Mucosa of stomach (tissue), 1 donor: ENCODE measurements around the gene ACSM6.
"Not testable (repeated sequence)": the region's sequence is repeated elsewhere in the genome, so short reads cannot be mapped to it uniquely, and the experiment has no call there.

ENCODE experiments used
- H3K27me3 ChIP-seq: one replicate; pipeline ENCODE4 v1.7.0; 2013; ENCODE audit warnings: mild to moderate bottlenecking, low read length; ENCODE audit not compliant: control insufficient read depth, insufficient read depth
- H3K36me3 ChIP-seq: one replicate; pipeline ENCODE4 v1.7.0; 2013; ENCODE audit warnings: low read length; ENCODE audit not compliant: control insufficient read depth, insufficient read depth
- H3K4me1 ChIP-seq: one replicate; pipeline ENCODE4 v1.7.0; 2013; ENCODE audit warnings: mild to moderate bottlenecking, low read length; ENCODE audit not compliant: control insufficient read depth, insufficient read depth
- H3K4me3 ChIP-seq: one replicate; pipeline ENCODE4 v1.7.0; 2013; ENCODE audit warnings: low read length
- H3K9ac ChIP-seq: one replicate; pipeline ENCODE4 v1.7.0; 2013; ENCODE audit warnings: mild to moderate bottlenecking, low read length, moderate library complexity
- H3K9me3 ChIP-seq: one replicate; pipeline ENCODE4 v1.7.0; 2013; ENCODE audit warnings: mild to moderate bottlenecking, low read length, moderate library complexity; ENCODE audit not compliant: control insufficient read depth
- donor health status: Pancreatic carcinoma.

ACSM6 gene

DNA sequence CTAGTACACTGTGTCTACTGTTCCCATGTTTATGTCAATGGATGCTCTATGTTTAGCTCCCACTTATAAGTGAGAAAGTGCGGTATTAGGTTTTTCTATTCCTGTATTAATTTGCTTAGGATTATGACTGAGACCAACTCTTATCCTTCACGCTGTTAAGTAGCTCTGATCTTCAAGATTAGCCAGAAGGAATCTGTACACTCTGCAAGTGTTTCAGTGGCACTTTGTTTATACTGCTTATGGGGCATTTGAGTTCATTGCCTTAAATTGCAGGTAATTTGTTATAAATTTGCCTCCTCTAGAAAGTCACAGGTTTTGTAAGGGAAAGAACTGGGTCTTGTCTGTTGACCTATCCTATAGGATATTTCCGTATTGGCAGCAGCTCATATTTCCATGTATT lies 6.4 kb upstream of the ACSM6 start:
- no peak overlapping the region for H3K9ac ChIP-seq
- H3K27me3 ChIP-seq = no peaks in the 10 kb centered on the region
- no peaks in the 10 kb centered on the region for H3K36me3 ChIP-seq
- no peaks in the 10 kb centered on the region for H3K9me3 ChIP-seq
- H3K4me1 ChIP-seq = peaks cover 11% of the 10 kb centered on the region
- H3K4me3 ChIP-seq = no peak overlapping the region

DNA sequence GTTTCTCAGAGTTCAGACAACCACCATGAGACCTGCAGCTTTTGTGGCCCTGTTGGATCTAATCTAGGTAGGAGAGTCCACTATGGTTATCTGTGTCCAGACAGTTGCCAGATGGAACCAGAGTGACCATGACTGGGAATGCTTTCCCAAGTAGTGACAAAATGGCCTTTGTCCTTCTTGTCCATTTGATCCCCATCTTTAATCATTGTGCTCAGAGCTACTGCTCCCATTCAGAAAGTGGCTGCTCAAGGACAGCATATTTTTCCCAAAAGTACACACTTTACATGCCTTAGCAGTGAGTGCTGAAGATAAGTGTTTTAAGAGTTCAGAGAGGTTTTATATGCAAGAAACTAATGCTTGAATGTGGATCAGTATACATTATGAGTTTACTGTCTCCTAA lies 5.4 kb upstream of the ACSM6 start:
- H3K9me3 ChIP-seq = no peaks in the 10 kb centered on the region
- no peak overlapping the region for H3K4me3 ChIP-seq
- no peak overlapping the region for H3K9ac ChIP-seq
- no peaks in the 10 kb centered on the region for H3K36me3 ChIP-seq
- H3K4me1 ChIP-seq = peaks cover 11% of the 10 kb centered on the region
- no peaks in the 10 kb centered on the region for H3K27me3 ChIP-seq

DNA sequence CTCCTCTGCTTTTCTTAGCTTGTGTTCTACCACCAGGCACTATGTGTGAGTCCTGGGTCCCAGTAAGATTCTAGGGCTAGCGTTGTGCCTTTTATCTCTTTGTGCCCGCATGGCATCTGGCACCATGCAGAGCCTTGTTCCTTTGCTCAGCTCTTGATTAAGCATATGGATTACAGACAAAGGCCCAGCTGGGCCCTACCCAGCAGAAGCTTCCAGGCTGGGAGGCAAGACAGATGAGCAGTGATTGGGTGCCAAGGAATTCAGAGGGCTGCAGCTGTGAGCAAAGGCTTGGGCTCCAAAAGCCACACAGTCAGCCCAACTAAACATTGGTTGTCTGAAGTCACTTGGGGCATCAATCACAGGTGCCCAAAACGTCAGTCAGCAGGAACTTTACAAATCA lies 2.0 kb downstream of the ACSM6 start:
- Histone ChIP-seq H3K4me3 (no peak overlapping the region), H3K4me1 (peaks cover 6% of the 10 kb centered on the region), H3K27me3 (no peaks in the 10 kb centered on the region), H3K9me3 (no peaks in the 10 kb centered on the region), H3K36me3 (no peaks in the 10 kb centered on the region), H3K9ac (no peak overlapping the region)

DNA sequence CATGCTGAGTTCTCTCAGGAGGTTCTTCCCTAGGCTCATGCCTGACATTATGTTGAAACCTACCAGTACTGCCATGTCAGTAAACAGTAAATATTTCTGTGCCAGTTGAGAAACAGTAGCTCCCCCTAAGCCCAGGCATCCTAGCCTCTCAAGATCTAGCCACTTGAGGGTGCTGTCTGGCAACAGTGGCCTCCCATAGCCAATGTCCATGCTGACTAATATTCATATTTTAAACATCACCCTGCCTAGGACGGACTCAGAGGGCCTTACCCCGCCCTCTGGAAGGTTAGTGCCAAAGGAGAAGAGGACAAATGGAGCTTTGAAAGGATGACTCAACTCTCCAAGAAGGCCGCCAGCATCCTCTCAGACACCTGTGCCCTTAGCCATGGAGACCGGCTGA lies 7.7 kb downstream of the ACSM6 start:
- H3K36me3 ChIP-seq = no peaks in the 10 kb centered on the region
- no peaks in the 10 kb centered on the region for H3K9me3 ChIP-seq
- no peak overlapping the region for H3K4me3 ChIP-seq
- no peak overlapping the region for H3K9ac ChIP-seq
- H3K27me3 ChIP-seq = no peaks in the 10 kb centered on the region
- no peaks in the 10 kb centered on the region for H3K4me1 ChIP-seq

DNA sequence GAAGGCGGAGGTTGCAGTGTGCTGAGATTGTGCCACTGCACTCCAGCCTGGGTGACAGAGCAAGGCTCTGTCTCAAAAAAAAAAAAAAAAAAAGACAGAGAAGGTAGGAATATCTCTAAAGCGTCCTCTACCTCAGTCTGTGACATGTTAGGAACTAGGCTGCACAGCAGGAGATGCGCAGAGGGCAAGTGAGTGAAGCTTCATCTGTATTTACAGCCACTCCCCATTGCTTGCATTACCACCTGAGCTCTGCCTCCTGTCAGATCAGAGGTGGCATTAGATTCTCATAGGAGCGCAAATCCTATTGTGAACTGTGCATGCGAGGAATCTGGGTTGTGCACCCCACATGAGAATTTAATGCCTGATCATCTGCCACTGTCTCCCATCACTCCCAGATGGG lies 8.8 kb downstream of the ACSM6 start:
- not testable (repeated sequence) for H3K9me3 ChIP-seq, H3K4me3 ChIP-seq, H3K27me3 ChIP-seq, H3K36me3 ChIP-seq, H3K9ac ChIP-seq, H3K4me1 ChIP-seq

DNA sequence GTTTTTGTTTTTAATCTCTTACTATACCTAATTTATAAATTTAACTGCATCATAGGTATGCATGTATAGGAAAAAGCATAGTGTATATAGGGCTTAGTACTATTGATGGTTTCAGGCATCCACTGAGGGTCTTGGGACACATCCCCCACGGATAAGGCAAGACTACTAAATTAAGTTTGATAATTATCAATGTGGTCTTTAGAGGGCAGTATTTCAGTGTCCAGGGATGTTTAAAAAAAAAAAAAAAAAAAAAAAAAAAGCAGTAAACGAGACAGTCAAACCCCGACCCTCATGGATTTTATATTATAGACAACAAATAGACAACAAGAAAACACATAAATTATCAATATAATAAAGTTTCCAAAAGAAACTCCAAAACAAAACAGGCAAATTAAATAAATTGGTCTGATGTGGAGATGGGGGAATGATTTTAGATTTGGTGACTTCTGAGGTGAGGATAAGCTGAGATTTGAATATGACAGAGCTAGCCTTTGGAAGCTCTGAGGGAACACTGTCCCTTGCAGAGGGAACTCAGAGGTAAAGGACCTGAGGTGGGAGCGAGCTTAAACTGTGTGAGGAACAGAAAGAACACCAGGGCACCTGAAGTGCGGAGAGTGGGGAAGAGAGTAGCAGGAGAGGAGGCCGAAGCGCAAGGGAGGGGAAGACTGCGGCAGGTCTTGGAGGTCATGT lies 14.8 kb downstream of the ACSM6 start:
- Histone ChIP-seq H3K36me3 (no peaks in the 10 kb centered on the region), H3K4me3 (no peak overlapping the region), H3K9ac (no peak overlapping the region), H3K27me3 (no peaks in the 10 kb centered on the region), H3K4me1 (no peaks in the 10 kb centered on the region), H3K9me3 (no peaks in the 10 kb centered on the region)

DNA sequence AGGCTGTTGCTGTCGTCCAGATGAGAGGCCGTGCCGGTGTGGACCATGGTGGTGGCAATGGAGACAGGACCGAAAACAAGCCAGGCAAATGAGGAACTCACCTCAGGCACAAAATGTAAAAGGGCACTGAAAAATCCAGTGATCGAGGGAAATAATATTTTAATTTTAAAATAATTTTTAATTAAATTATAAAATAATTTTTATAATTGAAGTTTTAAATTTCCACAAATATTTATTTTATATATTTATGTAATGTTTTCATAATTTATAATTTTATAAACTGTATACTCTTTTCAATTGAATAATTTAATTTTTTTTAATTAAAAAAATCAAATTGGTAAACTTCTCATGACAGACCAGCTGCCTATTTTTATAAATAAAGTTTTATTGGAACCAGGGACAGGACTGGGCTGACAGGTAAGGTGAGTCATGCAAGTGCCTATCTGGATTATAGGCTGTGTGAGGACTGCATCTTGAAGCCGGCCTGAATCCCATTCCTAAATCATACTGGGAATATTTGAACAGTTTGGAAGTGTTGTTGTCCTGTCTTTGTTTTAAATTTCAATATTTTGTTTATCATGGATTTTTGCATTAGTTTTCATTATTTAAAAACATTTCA lies 15.6 kb downstream of the ACSM6 start:
- H3K36me3 ChIP-seq = no peaks in the 10 kb centered on the region
- H3K4me1 ChIP-seq = no peaks in the 10 kb centered on the region
- no peaks in the 10 kb centered on the region for H3K9me3 ChIP-seq
- H3K9ac ChIP-seq = no peak overlapping the region
- H3K4me3 ChIP-seq = no peak overlapping the region
- no peaks in the 10 kb centered on the region for H3K27me3 ChIP-seq

DNA sequence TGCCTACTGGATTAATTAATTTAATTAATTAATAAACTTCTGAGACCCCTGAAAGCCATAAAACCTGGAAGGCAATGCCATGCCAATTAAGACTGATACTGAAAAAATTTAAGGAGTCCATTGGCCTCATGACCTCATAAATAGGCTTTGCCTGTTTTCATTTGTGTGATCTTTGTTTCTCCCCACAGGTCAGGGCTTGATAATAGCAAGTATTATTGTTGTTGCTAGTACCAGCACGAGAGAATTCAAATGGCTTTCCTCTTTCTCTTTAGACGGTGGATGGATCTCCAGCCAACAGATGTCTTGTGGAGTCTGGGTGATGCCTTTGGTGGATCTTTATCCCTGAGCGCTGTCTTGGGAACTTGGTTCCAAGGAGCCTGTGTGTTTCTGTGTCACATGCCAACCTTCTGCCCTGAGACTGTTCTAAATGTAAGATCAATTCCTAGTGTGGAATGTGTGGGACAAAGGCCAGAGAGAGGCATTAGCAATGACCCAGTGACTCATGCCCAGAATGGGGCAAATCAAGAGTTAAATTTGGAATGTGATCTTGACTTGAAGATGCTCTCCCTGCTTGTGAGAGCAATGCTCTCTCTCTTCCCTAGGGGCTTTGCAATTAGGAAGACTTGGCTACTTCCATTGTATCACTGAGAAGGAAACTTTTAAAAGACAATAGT lies 17.7 kb downstream of the ACSM6 start:
- no peaks in the 10 kb centered on the region for H3K36me3 ChIP-seq
- no peaks in the 10 kb centered on the region for H3K9me3 ChIP-seq
- H3K4me3 ChIP-seq = no peak overlapping the region
- H3K9ac ChIP-seq = no peak overlapping the region
- H3K4me1 ChIP-seq = no peaks in the 10 kb centered on the region
- no peaks in the 10 kb centered on the region for H3K27me3 ChIP-seq

DNA sequence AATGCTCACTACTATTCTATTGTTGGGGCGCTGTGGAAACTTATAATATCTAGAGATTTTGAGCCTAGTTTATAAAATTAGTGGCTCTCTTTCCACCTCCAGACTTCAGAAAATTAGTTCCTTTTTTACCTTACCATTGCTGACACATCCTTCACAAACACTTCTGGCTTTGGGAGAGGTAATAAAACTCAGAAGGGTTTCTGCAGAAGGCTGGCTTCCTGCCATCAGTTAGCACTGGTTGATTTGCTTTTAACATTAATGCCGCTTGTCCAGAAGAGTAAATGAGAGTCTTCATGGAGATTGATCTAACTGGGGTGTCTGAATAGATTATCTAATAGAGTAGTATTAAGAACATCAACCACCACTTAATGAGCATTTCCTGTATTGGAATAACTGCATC lies 20.3 kb downstream of the ACSM6 start:
- no peak overlapping the region for H3K9ac ChIP-seq
- no peak overlapping the region for H3K4me3 ChIP-seq
- no peaks in the 10 kb centered on the region for H3K4me1 ChIP-seq
- H3K27me3 ChIP-seq = no peaks in the 10 kb centered on the region
- no peaks in the 10 kb centered on the region for H3K9me3 ChIP-seq
- H3K36me3 ChIP-seq = no peaks in the 10 kb centered on the region

DNA sequence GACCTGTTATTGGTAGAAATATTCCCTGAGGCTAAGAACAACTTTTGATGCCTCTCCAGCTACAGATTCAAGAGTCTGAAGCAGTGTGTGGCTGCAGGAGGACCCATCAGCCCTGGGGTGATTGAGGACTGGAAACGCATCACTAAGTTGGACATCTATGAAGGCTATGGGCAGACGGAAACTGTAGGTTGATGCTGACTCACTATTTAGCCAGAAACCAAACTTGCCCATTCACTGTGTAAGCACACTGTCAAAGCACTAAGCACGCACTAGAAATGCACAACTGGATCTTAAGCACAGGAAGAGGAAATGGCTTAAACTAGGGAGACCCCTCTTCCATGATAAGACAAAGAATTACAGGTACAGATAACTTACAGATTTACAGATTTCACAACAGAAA lies 20.8 kb downstream of the ACSM6 start:
- Histone ChIP-seq H3K4me3 (no peak overlapping the region), H3K36me3 (no peaks in the 10 kb centered on the region), H3K4me1 (no peaks in the 10 kb centered on the region), H3K27me3 (no peaks in the 10 kb centered on the region), H3K9ac (no peak overlapping the region), H3K9me3 (no peaks in the 10 kb centered on the region)

DNA sequence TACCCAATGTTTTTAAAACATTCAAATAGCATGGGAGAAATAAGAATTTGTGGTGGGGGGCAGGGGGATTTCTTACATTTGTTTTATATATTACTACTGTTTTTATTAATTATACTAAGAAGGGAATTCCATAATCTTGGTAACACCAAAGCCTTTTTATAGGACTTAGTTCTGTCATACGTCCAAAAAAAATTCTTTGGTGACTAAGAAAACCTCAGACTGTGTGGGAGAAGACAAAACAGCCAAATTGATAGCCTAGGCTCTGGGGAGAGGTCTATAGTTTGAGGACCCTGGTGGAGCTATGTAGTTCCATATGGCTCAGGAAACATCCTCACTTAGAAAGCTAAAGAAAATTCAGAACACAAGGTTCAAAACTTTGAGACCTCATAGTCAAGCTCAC lies 23.4 kb downstream of the ACSM6 start:
- H3K9me3 ChIP-seq = no peaks in the 10 kb centered on the region

DNA sequence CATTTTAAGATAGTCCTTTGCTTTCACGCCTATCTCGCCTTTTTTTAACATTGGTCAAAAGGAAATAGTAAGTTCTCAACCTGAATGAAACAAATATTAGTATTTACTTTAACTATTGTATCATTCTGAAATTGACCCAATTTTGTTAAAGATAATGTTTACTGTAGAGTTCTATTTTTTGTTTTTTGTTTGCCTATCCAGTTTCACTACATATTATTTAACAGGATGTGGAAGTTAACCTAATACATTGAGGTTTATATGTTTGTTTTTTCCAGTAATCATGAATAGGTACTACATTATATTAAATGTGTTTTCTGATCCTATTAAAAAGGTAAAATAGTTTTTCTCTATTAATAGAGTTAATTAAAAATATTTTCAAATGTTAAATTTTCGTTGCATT lies 26.5 kb downstream of the ACSM6 start:
- no peaks in the 10 kb centered on the region for H3K36me3 ChIP-seq
- H3K9me3 ChIP-seq = no peaks in the 10 kb centered on the region
- H3K27me3 ChIP-seq = no peaks in the 10 kb centered on the region
- no peaks in the 10 kb centered on the region for H3K4me1 ChIP-seq
- no peak overlapping the region for H3K4me3 ChIP-seq
- H3K9ac ChIP-seq = no peak overlapping the region

More for the DNA sequence above, 23.4 kb downstream of the ACSM6 start:
- no peaks in the 10 kb centered on the region for H3K4me1 ChIP-seq
- H3K36me3 ChIP-seq = no peaks in the 10 kb centered on the region
- H3K4me3 ChIP-seq = no peak overlapping the region
- no peaks in the 10 kb centered on the region for H3K27me3 ChIP-seq
- no peak overlapping the region for H3K9ac ChIP-seq
